Measurements from ENCODE around the gene VPS39. TPM values are rescaled to one million over a fixed set of nuclear protein-coding genes. Genes with fewer than 3 reads are reported as not detected.

The VPS39 gene
- total RNA-seq, 1 donor from 2014 or later: 29.2 TPM

DNA sequence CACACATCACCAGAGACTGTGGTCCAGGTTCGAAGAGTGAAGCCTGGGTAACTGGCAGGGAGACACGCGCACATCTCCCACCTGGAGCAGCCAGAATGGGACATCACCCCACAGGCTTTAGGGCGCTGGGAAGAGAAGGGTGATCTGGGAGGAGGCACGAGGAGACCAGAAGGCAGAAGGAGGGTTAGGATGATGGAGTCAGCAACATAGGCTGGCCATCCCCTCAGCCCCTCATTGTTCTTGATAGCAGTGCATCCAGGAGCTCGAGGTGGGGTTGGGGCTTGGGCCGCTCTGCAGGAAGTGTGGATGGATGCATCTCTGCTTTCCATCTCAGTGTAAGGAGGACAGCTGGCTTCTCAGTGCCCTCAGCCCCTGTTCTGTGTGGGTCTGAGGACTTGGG, 66.9 kb downstream of the VPS39 start:
- Histone ChIP-seq H3K4me3 (ENCODE audit: low read length in 3 of 3) (no peak overlapping the region), H3K9ac (ENCODE audit: low read depth in 1 of 3, low read length in 3 of 3) (no peak overlapping the region), H3K4me1 (ENCODE audit: control insufficient read depth in 3 of 3, insufficient read depth in 3 of 3, low read length in 3 of 3) (no peaks in the 10 kb centered on the region)

DNA sequence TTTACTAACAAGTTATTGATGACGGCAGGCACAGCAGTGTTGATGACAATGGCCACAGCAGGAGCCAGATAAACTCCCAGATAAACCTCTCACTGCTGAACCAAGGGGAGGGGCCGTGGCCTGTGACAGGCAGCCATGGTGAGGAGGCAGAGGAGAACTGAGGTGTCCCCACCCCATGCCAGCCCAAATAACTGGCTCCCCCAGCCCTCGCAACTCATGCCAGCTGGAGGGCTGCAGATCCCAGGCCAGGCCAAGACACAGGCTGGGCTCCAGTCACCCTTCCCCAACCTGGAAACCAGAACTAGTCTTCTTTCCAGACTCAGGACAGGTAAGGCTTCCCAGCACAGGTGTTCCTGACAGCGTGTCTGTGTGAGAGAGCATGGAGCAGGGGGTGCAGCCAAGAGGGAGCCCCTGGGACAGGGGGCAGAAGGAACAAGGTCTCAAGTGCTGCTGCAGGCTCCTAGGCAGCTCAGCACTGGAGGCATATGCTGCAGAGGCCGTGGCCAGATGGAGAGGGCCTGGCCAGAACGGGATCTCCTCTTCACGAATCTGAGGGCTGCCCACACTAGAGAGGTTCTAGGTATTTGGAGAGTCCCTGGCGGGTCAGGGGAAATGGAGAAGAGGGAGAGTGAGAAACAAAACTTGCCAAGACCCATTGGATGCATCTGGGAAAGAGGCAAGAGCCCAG, 67.6 kb downstream of the VPS39 start:
- no peak overlapping the region for H3K27ac ChIP-seq (ENCODE audit: low read depth, low read length)
- H3K27me3 ChIP-seq (ENCODE audit: control insufficient read depth in 3 of 3, insufficient read depth in 3 of 3, low read length in 3 of 3): no peaks in the 10 kb centered on the region
- no peak overlapping the region for H3K4me3 ChIP-seq (ENCODE audit: low read length in 3 of 3)
- H3K36me3 ChIP-seq (ENCODE audit: control insufficient read depth in 3 of 3, insufficient read depth in 3 of 3, low read length in 3 of 3): no peaks in the 10 kb centered on the region
- H3K9me3 ChIP-seq (ENCODE audit: control insufficient read depth in 3 of 3, low read length in 3 of 3): no peaks in the 10 kb centered on the region
- H3K4me1 ChIP-seq (ENCODE audit: control insufficient read depth in 3 of 3, insufficient read depth in 3 of 3, low read length in 3 of 3): no peaks in the 10 kb centered on the region
- no peak overlapping the region for H3K9ac ChIP-seq (ENCODE audit: low read depth in 1 of 3, low read length in 3 of 3)

More for the DNA sequence above, 66.9 kb downstream of the VPS39 start:
- Histone ChIP-seq H3K9me3 (ENCODE audit: control insufficient read depth in 3 of 3, low read length in 3 of 3) (no peaks in the 10 kb centered on the region), H3K27ac (ENCODE audit: low read depth, low read length) (no peak overlapping the region), H3K36me3 (ENCODE audit: control insufficient read depth in 3 of 3, insufficient read depth in 3 of 3, low read length in 3 of 3) (no peaks in the 10 kb centered on the region), H3K27me3 (ENCODE audit: control insufficient read depth in 3 of 3, insufficient read depth in 3 of 3, low read length in 3 of 3) (no peaks in the 10 kb centered on the region)

DNA sequence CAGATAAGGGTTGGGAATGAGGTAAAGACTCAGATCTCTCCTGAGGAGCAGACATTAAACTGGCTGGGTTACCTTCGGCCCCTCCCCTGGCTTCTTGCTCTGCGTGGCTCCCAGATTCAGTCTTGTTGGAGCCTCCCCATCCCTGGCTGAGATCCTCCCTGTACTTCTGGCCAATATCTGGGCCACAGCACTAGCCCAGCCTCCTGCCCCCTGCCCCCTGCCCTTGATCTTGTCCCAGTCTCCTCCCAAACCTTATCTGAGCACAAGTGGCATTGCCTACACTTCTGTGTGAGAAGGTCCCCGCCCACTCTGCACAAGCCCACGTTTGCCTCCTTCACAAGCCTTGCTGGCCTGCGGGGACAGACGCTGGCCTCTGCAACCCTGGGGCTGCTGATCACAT, 68.5 kb downstream of the VPS39 start:
- Histone ChIP-seq H3K9ac (ENCODE audit: low read depth in 1 of 3, low read length in 3 of 3) (no peak overlapping the region), H3K4me1 (ENCODE audit: control insufficient read depth in 3 of 3, insufficient read depth in 3 of 3, low read length in 3 of 3) (no peaks in the 10 kb centered on the region), H3K9me3 (ENCODE audit: control insufficient read depth in 3 of 3, low read length in 3 of 3) (no peaks in the 10 kb centered on the region), H3K27me3 (ENCODE audit: control insufficient read depth in 3 of 3, insufficient read depth in 3 of 3, low read length in 3 of 3) (no peaks in the 10 kb centered on the region), H3K4me3 (ENCODE audit: low read length in 3 of 3) (no peak overlapping the region), H3K36me3 (ENCODE audit: control insufficient read depth in 3 of 3, insufficient read depth in 3 of 3, low read length in 3 of 3) (no peaks in the 10 kb centered on the region), H3K27ac (ENCODE audit: low read depth, low read length) (no peak overlapping the region)

DNA sequence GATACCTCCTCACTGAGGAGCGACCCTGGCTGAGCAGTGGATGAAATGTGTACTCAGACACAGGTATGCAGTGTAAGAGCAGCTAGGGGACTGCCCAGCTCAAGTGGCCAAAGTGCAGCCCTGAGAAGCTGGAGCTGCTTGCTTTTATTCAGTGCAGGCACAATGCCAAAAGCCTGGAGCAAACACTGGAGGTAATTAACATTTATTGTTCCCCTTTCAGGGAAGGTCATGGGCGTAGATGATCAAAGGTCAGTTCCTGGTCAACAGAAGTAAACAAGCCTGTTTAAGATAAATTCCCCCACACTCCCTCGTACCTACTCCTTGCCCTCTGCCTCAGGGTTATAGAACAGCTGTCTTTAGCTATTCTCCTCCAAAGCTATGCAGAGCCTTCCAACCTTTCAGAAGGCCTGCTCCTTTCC, 69.1 kb downstream of the VPS39 start:
- no peak overlapping the region for H3K27ac ChIP-seq (ENCODE audit: low read depth, low read length)
- H3K4me1 ChIP-seq (ENCODE audit: control insufficient read depth in 3 of 3, insufficient read depth in 3 of 3, low read length in 3 of 3): no peaks in the 10 kb centered on the region
- no peaks in the 10 kb centered on the region for H3K36me3 ChIP-seq (ENCODE audit: control insufficient read depth in 3 of 3, insufficient read depth in 3 of 3, low read length in 3 of 3)
- no peaks in the 10 kb centered on the region for H3K9me3 ChIP-seq (ENCODE audit: control insufficient read depth in 3 of 3, low read length in 3 of 3)
- H3K9ac ChIP-seq (ENCODE audit: low read depth in 1 of 3, low read length in 3 of 3): no peak overlapping the region
- no peak overlapping the region for H3K4me3 ChIP-seq (ENCODE audit: low read length in 3 of 3)
- H3K27me3 ChIP-seq (ENCODE audit: control insufficient read depth in 3 of 3, insufficient read depth in 3 of 3, low read length in 3 of 3): no peaks in the 10 kb centered on the region

DNA sequence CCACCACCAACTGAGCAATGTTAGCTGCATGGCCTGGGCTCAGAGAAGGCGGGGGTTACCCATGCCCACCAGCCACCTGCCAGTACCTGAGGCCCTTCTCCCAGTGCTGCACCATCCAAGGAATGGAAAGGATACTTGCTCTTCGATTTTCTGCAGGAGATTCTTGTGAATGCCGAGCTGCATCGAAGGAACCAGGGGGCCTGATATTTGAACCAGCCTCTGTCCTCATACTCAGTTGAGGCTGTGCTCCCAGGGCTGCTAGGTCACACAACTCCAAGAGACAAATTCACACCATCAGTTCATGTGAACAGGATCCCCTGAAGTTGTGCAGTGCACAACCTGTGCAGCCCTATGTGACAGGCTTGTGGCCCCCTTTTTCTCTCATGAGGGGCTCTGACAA, 69.7 kb downstream of the VPS39 start:
- Histone ChIP-seq H3K36me3 (ENCODE audit: control insufficient read depth in 3 of 3, insufficient read depth in 3 of 3, low read length in 3 of 3) (no peaks in the 10 kb centered on the region), H3K27ac (ENCODE audit: low read depth, low read length) (no peak overlapping the region), H3K4me1 (ENCODE audit: control insufficient read depth in 3 of 3, insufficient read depth in 3 of 3, low read length in 3 of 3) (no peaks in the 10 kb centered on the region), H3K9me3 (ENCODE audit: control insufficient read depth in 3 of 3, low read length in 3 of 3) (no peaks in the 10 kb centered on the region), H3K9ac (ENCODE audit: low read depth in 1 of 3, low read length in 3 of 3) (no peak overlapping the region), H3K27me3 (ENCODE audit: control insufficient read depth in 3 of 3, insufficient read depth in 3 of 3, low read length in 3 of 3) (no peaks in the 10 kb centered on the region), H3K4me3 (ENCODE audit: low read length in 3 of 3) (no peak overlapping the region)

DNA sequence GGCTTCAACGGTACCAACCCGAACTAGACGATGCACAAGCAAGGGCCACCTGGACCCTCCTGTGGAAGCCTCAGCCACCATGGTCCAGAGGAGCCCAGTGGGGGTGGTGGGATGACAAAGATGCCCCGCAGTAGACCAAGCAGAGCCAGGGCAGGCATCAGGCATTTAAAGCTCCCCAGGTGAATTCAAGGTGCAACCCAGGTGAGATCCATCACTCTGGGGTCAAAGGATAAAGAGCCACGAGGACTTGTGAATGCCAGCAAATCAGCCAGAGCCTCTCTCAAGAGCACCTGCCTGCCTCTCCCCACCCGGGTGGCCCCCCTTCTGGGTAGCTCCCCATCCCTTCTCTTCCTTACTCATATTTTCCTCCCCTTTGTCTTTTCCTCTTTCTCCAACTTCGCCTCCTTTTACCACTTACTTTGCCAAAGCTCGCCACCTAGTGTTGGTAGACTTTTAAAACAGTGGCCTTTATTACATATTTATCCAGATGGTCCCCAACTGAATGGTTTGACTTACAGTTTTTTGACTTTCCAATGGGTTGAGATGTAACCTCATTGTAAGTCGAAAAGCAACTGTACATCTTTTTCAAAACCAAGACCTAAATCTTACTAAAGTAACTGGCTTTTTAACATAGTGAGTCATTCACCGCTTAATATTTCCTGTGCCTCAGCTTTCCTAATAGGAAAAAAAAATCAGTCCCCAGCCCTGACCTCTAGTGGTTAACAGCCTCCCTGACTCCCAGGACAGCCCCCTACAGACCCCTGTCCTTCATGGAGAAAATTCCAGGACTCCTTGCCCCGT, 70.4 kb downstream of the VPS39 start:
- H3K4me3 ChIP-seq (ENCODE audit: low read length in 3 of 3): no peak overlapping the region
- no peaks in the 10 kb centered on the region for H3K36me3 ChIP-seq (ENCODE audit: control insufficient read depth in 3 of 3, insufficient read depth in 3 of 3, low read length in 3 of 3)
- no peaks in the 10 kb centered on the region for H3K9me3 ChIP-seq (ENCODE audit: control insufficient read depth in 3 of 3, low read length in 3 of 3)
- H3K27me3 ChIP-seq (ENCODE audit: control insufficient read depth in 3 of 3, insufficient read depth in 3 of 3, low read length in 3 of 3): no peaks in the 10 kb centered on the region
- H3K4me1 ChIP-seq (ENCODE audit: control insufficient read depth in 3 of 3, insufficient read depth in 3 of 3, low read length in 3 of 3): no peaks in the 10 kb centered on the region
- H3K9ac ChIP-seq (ENCODE audit: low read depth in 1 of 3, low read length in 3 of 3): no peak overlapping the region
- no peak overlapping the region for H3K27ac ChIP-seq (ENCODE audit: low read depth, low read length)

DNA sequence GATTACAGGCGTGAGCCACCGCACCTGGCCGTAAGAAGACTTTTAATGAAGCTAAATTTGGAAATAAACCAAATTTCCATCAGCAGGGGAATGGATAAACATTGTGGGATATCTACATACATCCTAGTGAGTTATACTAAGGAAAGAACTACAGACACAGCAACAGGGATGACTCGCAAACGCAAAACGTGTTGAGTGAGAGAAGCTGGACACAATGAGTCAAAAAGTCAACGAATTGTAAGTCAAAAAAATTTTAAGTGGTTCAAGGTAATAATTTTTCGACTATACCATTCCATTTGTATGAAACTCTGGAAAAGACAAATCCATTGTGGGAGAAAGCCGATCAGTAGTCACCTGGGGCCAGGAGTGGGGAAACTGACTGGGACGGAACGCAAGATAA, 71.6 kb downstream of the VPS39 start:
- Histone ChIP-seq H3K36me3 (ENCODE audit: control insufficient read depth in 3 of 3, insufficient read depth in 3 of 3, low read length in 3 of 3) (no peaks in the 10 kb centered on the region), H3K27me3 (ENCODE audit: control insufficient read depth in 3 of 3, insufficient read depth in 3 of 3, low read length in 3 of 3) (no peaks in the 10 kb centered on the region), H3K4me1 (ENCODE audit: control insufficient read depth in 3 of 3, insufficient read depth in 3 of 3, low read length in 3 of 3) (peaks cover 0 to 2% (median 0%) of the 10 kb centered on the region in 3 donors), H3K9ac (ENCODE audit: low read depth in 1 of 3, low read length in 3 of 3) (no peak overlapping the region), H3K27ac (ENCODE audit: low read depth, low read length) (no peak overlapping the region), H3K4me3 (ENCODE audit: low read length in 3 of 3) (no peak overlapping the region), H3K9me3 (ENCODE audit: control insufficient read depth in 3 of 3, low read length in 3 of 3) (no peaks in the 10 kb centered on the region)

DNA sequence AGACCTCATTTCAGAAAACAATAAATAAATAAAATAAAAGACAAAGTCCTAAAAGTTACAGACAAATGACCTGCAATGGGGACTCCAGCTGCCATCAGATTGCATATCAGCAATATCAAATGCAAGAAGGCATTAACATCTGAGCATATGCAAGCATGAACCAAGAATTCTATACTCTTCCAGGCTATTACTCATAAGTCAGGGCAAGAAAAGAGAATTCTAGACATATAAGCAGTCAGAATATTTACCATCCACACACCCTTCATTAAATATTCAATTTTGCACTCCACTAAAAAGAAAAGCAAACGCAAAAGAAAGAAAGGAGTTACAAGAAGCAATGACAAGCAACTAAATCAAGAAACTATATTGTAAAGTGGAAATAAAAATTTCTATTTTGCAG, 72.8 kb downstream of the VPS39 start:
- no peak overlapping the region for H3K9ac ChIP-seq (ENCODE audit: low read depth in 1 of 3, low read length in 3 of 3)
- H3K27me3 ChIP-seq (ENCODE audit: control insufficient read depth in 3 of 3, insufficient read depth in 3 of 3, low read length in 3 of 3): peaks cover 0 to 6% (median 0%) of the 10 kb centered on the region in 3 donors
- H3K9me3 ChIP-seq (ENCODE audit: control insufficient read depth in 3 of 3, low read length in 3 of 3): no peaks in the 10 kb centered on the region
- peaks cover 0 to 2% (median 0%) of the 10 kb centered on the region in 3 donors for H3K4me1 ChIP-seq (ENCODE audit: control insufficient read depth in 3 of 3, insufficient read depth in 3 of 3, low read length in 3 of 3)
- H3K36me3 ChIP-seq (ENCODE audit: control insufficient read depth in 3 of 3, insufficient read depth in 3 of 3, low read length in 3 of 3): no peaks in the 10 kb centered on the region
- no peak overlapping the region for H3K4me3 ChIP-seq (ENCODE audit: low read length in 3 of 3)
- no peak overlapping the region for H3K27ac ChIP-seq (ENCODE audit: low read depth, low read length)

DNA sequence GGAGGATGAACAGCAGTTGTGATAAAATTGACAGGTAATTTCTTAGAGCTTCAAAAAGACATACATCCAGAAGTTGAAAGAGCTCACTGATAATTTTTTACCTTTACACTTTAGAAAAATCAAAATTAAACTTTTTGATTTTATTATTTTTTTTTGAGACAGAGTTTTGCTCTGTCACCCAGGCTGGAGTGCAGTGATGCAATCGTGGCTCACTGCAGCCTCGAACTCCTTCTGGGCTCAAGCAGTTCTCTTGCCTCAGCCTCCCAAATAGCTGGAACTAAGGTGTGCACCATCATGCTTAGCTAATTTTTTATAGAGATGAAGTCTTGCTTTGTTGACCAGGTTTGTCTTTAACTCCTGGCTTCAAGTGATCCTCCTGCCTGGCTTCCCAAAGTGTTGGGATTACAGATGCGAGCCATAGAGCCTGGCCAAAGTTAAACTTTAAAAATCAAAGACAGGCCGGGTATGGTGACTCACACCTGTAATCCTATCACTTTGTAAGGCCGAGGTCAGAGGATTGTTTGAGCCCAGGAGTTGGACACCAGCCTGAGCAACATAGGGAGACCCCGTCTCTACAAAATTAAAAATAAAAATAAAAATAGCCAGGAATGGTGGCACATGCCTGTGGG, 73.4 kb downstream of the VPS39 start:
- H3K4me1 ChIP-seq (ENCODE audit: control insufficient read depth in 3 of 3, insufficient read depth in 3 of 3, low read length in 3 of 3): peaks cover 0 to 2% (median 0%) of the 10 kb centered on the region in 3 donors
- H3K4me3 ChIP-seq (ENCODE audit: low read length in 3 of 3): no peak overlapping the region
- H3K36me3 ChIP-seq (ENCODE audit: control insufficient read depth in 3 of 3, insufficient read depth in 3 of 3, low read length in 3 of 3): no peaks in the 10 kb centered on the region
- H3K27ac ChIP-seq (ENCODE audit: low read depth, low read length): no peak overlapping the region
- no peaks in the 10 kb centered on the region for H3K9me3 ChIP-seq (ENCODE audit: control insufficient read depth in 3 of 3, low read length in 3 of 3)
- H3K27me3 ChIP-seq (ENCODE audit: control insufficient read depth in 3 of 3, insufficient read depth in 3 of 3, low read length in 3 of 3): peaks cover 0 to 10% (median 0%) of the 10 kb centered on the region in 3 donors
- H3K9ac ChIP-seq (ENCODE audit: low read depth in 1 of 3, low read length in 3 of 3): no peak overlapping the region

Data from skeletal muscle tissue (tissue), 4 donors.